SK-MEL-5 (cell line): ENCODE results near the gene SYT15B. TPM values are rescaled to one million over a fixed set of nuclear protein-coding genes. Genes with fewer than 3 reads are reported as not detected.
"Not testable (repeated sequence)": the region's sequence is repeated elsewhere in the genome, so short reads cannot be mapped to it uniquely, and the experiment has no call there.

ENCODE experiments used
- DNase-seq: peaks from one replicate; pipeline ENCODE4 v3.0.0-alpha.2; 2016; ENCODE audit warnings: low read depth, low spot score
- in situ Hi-C: cut with HindIII; loops from 2 replicates; pipeline ENCODE4 v1.10.0; 2016; ENCODE audit warnings: low sequenced_read_pairs, high pct_unique_total_duplicates, low pct_unique_long_range_greater_than_20kb
- total RNA-seq: library from RNA; depleted of rRNA; stranded (reverse); fragments of >200 nt; shearing (Covaris generic); gene quantifications from 2 replicates; pipeline ENCODE4 v1.2.3, GENCODE V29; 2014; rRNA removed

Gene SYT15B
- total RNA-seq, 1 experiment from 2014 or later: not detected

GRCh38 chr10:47743611-47744550 lies 19.5 kb downstream of the SYT15B start:
- in situ Hi-C loops, DNase-seq: not testable (repeated sequence)

GRCh38 chr10:47740868-47741267 lies 22.5 kb downstream of the SYT15B start:
- in situ Hi-C loops, DNase-seq: not testable (repeated sequence)

GRCh38 chr10:47730911-47731310 lies 32.5 kb downstream of the SYT15B start:
- in situ Hi-C loops, DNase-seq: not testable (repeated sequence)

GRCh38 chr10:47725740-47726139 lies 37.7 kb downstream of the SYT15B start:
- DNase-seq, in situ Hi-C loops: not testable (repeated sequence)

DNA sequence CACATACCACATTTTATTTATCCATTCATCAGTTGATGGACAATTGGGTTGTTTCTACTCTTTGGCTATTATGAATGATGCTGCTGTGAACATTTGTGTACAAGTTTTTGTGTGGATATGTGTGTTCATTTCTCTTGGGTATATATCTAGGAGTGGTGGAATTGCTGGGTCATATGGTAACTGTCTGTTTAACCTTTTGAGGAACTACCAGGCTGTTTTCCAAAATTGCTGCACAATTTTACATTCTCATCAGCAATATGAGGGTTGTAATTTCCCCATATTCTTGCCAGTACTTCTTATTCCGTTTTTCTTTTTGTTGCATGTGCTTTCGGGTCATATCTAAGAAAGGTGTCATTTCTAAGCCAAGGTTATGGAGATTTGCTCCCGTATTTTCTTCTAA lies 38.3 kb downstream of the SYT15B start:
- in situ Hi-C loops, DNase-seq: not testable (repeated sequence)

- in situ Hi-C loops, DNase-seq: not testable (repeated sequence)
Observed at GRCh38 chr10:47724119-47724518, 39.3 kb downstream of the SYT15B start.

DNA sequence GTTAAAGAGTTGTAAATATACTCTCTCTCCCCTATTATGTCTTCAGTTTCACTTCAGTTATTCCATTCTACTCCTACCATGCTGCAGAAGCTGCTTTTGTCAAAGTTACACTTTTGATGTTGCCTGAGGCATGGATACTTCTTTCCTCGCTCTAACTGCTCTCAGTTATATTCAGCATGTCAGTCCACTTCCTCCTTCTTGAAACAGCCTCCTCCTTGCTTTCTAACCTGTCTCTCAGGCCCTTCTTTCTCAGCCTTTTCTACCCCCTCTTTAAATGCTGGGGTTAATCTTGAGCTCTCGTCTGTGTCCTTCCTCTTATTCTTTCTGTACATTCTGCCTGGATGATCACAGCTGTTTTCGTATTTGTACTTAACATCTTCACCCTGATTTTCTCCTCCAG lies 40.0 kb downstream of the SYT15B start:
- in situ Hi-C loops, DNase-seq: not testable (repeated sequence)

- not testable (repeated sequence) for DNase-seq
Observed at GRCh38 chr10:47717011-47717769, 46.2 kb downstream of the SYT15B start.

More at GRCh38 chr10:47717011-47717769, 46.2 kb downstream of the SYT15B start:
- in situ Hi-C loops: not testable (repeated sequence)

Other genes starting within 250 kb of the SYT15B start
- 0.90 and 1.4 TPM in 2 replicates for gene AGAP9, start 240.0 kb downstream of the SYT15B start, total RNA-seq
- gene NPY4R2, start 155.1 kb upstream of the SYT15B start, total RNA-seq: not detected in 2 replicates
- not detected in 2 replicates for gene FAM25C, start 236.2 kb upstream of the SYT15B start, total RNA-seq